Neural progenitor cell (in vitro differentiated cells): ENCODE data around the gene LIN7C. TPM values are rescaled to one million over a fixed set of nuclear protein-coding genes. Genes with fewer than 3 reads are reported as not detected.

Experiments used
- DNase-seq: peaks from one replicate; pipeline ENCODE4 v3.0.0-alpha.2; 2016; ENCODE audit warnings: low spot score
- H2AFZ ChIP-seq: fragments of 200-600 bp; sonication (generic); replicated peaks from 2 replicates; pipeline ENCODE4 v1.6.1; 2016; ENCODE audit warnings: antibody characterized with exemption
- H3F3A ChIP-seq: fragments of 200-600 bp; sonication (generic); 2 replicates; pipeline ENCODE4 v1.6.1; 2016; ENCODE audit warnings: antibody characterized with exemption, low read depth
- H3K27ac ChIP-seq: fragments of 200-600 bp; sonication (generic); 2 replicates; pipeline ENCODE4 v1.5.1; 2016; ENCODE audit warnings: mild to moderate bottlenecking
- H3K27me3 ChIP-seq: fragments of 200-600 bp; sonication (generic); 2 replicates; pipeline ENCODE4 v1.6.1; 2016; ENCODE audit warnings: mild to moderate bottlenecking, moderate library complexity
- H3K36me3 ChIP-seq: fragments of 200-600 bp; sonication (generic); 2 replicates; pipeline ENCODE4 v1.5.1; 2016
- H3K4me1 ChIP-seq: fragments of 200-600 bp; sonication (generic); 2 replicates; pipeline ENCODE4 v1.6.1; 2016; ENCODE audit warnings: mixed run types
- H3K4me2 ChIP-seq: fragments of 200-600 bp; sonication (generic); 2 replicates; pipeline ENCODE4 v1.6.1; 2016
- H3K4me3 ChIP-seq: fragments of 200-600 bp; sonication (generic); 2 replicates; pipeline ENCODE4 v1.5.1; 2016
- H3K79me2 ChIP-seq: fragments of 200-600 bp; sonication (generic); 2 replicates; pipeline ENCODE4 v1.6.1; 2016; ENCODE audit warnings: low read depth
- H3K9ac ChIP-seq: fragments of 200-600 bp; sonication (generic); 2 replicates; pipeline ENCODE4 v1.6.1; 2016
- H3K9me3 ChIP-seq: fragments of 200-600 bp; sonication (generic); 2 replicates; pipeline ENCODE4 v1.5.1; 2016; ENCODE audit warnings: low read depth
- H4K20me1 ChIP-seq: fragments of 200-600 bp; sonication (generic); 2 replicates; pipeline ENCODE4 v1.6.1; 2016; ENCODE audit warnings: low read depth
- H3K27ac Mint-ChIP-seq: 3 replicates; pipeline ENCODE4 v1.8.0; 2021; ENCODE audit warnings: mixed read lengths
- H3K27me3 Mint-ChIP-seq: 2 replicates; pipeline ENCODE4 v1.8.0; 2022; ENCODE audit warnings: low read depth, mild to moderate bottlenecking, inconsistent platforms, moderate library complexity, mixed read lengths; ENCODE audit not compliant: insufficient read depth
- H3K36me3 Mint-ChIP-seq: 3 replicates; pipeline ENCODE4 v1.8.0; 2021; ENCODE audit warnings: mixed read lengths
- H3K4me1 Mint-ChIP-seq: 3 replicates; pipeline ENCODE4 v1.8.0; 2021; ENCODE audit warnings: mixed read lengths
- H3K4me3 Mint-ChIP-seq: 3 replicates; pipeline ENCODE4 v1.8.0; 2021; ENCODE audit warnings: mild to moderate bottlenecking, moderate library complexity, mixed read lengths
- H3K9me3 Mint-ChIP-seq: 3 replicates; pipeline ENCODE4 v1.8.0; 2020; ENCODE audit warnings: mixed read lengths
- EZH2 ChIP-seq: fragments of 200-600 bp; sonication (generic); IDR thresholded peaks from 2 replicates; pipeline ENCODE4 v1.6.1; 2017; ENCODE audit warnings: antibody characterized with exemption, mild to moderate bottlenecking, moderate library complexity
- EZH2phosphoT487 ChIP-seq: fragments of 200-600 bp; sonication (generic); IDR thresholded peaks from 2 replicates; pipeline ENCODE4 v1.6.1; 2017; ENCODE audit warnings: antibody characterized with exemption
- total RNA-seq: library from RNA; depleted of rRNA; stranded (reverse); fragments of >200 nt; gene quantifications from 2 replicates; pipeline ENCODE4 v1.2.3, GENCODE V29; 2015; ENCODE audit warnings: low replicate concordance
- TF ChIP-seq, protein P1 (sequence below): fragments of 200-600 bp; sonication (generic); IDR thresholded peaks from 2 replicates; pipeline ENCODE4 v1.5.1; 2017; ENCODE audit warnings: antibody characterized with exemption, mild to moderate bottlenecking

Gene LIN7C
- total RNA-seq, 1 donor from 2014 or later: 82.1 TPM

DNA sequence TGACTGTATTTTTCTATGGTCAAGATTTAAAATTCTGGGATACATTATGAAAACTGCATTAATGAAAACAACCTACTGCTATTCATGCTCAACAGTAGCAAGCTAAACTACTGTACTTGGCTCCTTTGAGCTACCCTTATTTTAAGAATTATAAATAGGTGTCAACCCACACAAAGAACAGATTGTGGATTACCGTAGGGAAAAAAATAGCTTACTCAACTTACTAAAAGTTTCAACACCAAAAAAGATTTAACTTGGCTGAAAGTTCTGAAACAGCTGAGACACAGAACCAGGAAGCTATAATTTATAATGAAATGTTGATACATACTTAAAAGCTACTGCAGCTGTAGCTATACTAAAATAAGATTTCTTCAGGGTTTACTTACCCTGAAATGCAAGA, 10.1 kb downstream of the LIN7C start:
- Histone ChIP-seq H3K36me3 (peaks cover 43% of the 10 kb centered on the region), H2AFZ (no peak overlapping the region), H3K4me2 (no peak overlapping the region), H3K4me1 (no peaks in the 10 kb centered on the region), H3F3A (peaks cover 37% of the 10 kb centered on the region), H3K79me2 (peaks cover 31% of the 10 kb centered on the region), H3K27ac (no peak overlapping the region), H3K4me3 (no peak overlapping the region), H3K9ac (no peak overlapping the region), H3K9me3 (no peaks in the 10 kb centered on the region), H3K27me3 (no peaks in the 10 kb centered on the region), H4K20me1 (peaks cover 9% of the 10 kb centered on the region)
- Mint-ChIP-seq H3K36me3 (peaks cover 16% of the 10 kb centered on the region), H3K4me1 (no peaks in the 10 kb centered on the region), H3K27ac (no peak overlapping the region), H3K9me3 (no peaks in the 10 kb centered on the region), H3K4me3 (no peak overlapping the region), H3K27me3 (peaks cover 2% of the 10 kb centered on the region)
- TF ChIP-seq EZH2phosphoT487 (no peak), EZH2 (no peak)
- TF ChIP-seq, protein P1, sequence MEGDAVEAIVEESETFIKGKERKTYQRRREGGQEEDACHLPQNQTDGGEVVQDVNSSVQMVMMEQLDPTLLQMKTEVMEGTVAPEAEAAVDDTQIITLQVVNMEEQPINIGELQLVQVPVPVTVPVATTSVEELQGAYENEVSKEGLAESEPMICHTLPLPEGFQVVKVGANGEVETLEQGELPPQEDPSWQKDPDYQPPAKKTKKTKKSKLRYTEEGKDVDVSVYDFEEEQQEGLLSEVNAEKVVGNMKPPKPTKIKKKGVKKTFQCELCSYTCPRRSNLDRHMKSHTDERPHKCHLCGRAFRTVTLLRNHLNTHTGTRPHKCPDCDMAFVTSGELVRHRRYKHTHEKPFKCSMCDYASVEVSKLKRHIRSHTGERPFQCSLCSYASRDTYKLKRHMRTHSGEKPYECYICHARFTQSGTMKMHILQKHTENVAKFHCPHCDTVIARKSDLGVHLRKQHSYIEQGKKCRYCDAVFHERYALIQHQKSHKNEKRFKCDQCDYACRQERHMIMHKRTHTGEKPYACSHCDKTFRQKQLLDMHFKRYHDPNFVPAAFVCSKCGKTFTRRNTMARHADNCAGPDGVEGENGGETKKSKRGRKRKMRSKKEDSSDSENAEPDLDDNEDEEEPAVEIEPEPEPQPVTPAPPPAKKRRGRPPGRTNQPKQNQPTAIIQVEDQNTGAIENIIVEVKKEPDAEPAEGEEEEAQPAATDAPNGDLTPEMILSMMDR: no peak
- DNase-seq: no peak

DNA sequence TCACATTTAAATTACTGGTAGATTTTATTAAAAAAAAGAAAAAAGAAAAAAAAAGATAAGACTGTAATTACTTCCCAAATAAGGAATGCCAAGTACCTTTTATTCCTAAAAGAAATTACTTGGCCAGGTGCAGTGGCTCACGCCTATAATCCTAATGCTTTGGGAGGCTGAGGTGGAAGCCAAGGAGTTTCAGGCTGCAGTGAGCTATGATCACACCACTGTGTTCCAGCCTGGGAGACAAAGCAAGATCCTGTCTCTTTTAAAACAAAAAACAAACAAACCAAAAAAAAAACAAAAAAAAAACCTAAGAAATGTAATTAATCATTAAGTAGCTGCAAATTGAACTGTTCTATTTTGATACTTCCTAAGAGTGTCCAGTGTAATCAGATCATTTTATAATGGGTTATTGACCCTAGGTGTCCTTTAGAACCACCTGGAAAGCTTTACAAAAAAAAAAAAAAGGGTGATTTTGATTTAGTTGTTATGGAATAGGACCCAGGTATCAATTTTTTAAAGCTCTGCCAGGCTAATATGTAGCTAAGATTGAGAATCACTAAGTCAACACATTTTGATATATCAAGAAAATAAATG, 10.8 kb downstream of the LIN7C start:
- peaks cover 20% of the 10 kb centered on the region for H3K36me3 Mint-ChIP-seq
- H3K79me2 ChIP-seq: peaks cover 30% of the 10 kb centered on the region

DNA sequence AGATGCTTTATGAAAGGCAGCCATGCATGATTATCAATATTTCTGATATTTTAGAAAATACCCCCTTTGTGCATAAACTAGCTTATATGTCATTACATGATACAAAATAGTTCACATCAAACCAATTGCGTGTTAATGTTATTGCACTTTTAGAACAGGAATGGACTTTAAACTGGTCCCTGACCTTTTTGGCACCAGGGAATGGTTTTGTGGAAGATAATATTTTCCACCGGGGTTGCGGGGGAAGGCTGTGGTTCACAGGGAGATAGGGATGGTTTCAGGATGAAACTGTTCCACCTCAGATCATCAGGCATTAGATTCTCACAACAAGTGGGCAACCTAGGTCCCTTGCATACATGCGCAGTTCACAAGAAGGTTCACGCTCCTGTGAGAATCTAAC, 17.5 kb downstream of the LIN7C start:
- no peak overlapping the region for H3K27ac Mint-ChIP-seq
- peaks cover 5% of the 10 kb centered on the region for H3K27me3 Mint-ChIP-seq
- H3K36me3 Mint-ChIP-seq: peaks cover 23% of the 10 kb centered on the region

More for the DNA sequence above, 10.8 kb downstream of the LIN7C start:
- no peak overlapping the region for H3K9ac ChIP-seq
- Mint-ChIP-seq H3K4me3 (no peak overlapping the region), H3K27me3 (peaks cover 2% of the 10 kb centered on the region), H3K4me1 (no peaks in the 10 kb centered on the region), H3K9me3 (no peaks in the 10 kb centered on the region), H3K27ac (no peak overlapping the region)
- H3K4me1 ChIP-seq: no peaks in the 10 kb centered on the region
- H4K20me1 ChIP-seq: peaks cover 9% of the 10 kb centered on the region
- peaks cover 39% of the 10 kb centered on the region for H3K36me3 ChIP-seq
- no peaks in the 10 kb centered on the region for H3K27me3 ChIP-seq
- TF ChIP-seq EZH2: no peak
- TF ChIP-seq, protein P1: no peak
- no peak for TF ChIP-seq EZH2phosphoT487
- no peaks in the 10 kb centered on the region for H3K9me3 ChIP-seq
- H2AFZ ChIP-seq: no peak overlapping the region
- H3K4me3 ChIP-seq: no peak overlapping the region
- no peak overlapping the region for H3K4me2 ChIP-seq
- H3F3A ChIP-seq: peaks cover 32% of the 10 kb centered on the region
- no peak overlapping the region for H3K27ac ChIP-seq
- no peak for DNase-seq

DNA sequence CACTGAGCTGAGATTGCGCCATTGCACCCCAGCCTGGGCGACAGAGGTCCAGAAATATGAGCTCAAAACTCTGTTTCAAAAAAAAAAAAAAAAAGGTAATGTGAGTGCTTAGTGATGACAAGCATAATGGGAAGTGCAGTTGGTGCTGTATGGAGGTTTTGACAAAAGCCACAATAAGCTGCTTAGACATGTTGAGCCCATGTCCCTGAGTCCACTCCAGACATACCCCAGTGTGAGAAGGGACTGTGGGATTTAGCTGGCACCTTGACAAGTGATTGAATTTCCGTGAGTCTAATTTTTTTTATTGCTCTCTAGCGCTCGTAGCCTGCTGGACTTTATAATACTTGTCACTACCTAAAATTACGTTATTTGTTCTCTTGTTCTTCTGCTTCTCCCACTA, 18.9 kb downstream of the LIN7C start:
- TF ChIP-seq EZH2 (no peak), EZH2phosphoT487 (no peak)
- TF ChIP-seq, protein P1: no peak
- H3K4me2 ChIP-seq: no peak overlapping the region
- H3K4me3 Mint-ChIP-seq: no peak overlapping the region
- no peak overlapping the region for H3K4me3 ChIP-seq
- H3K27ac Mint-ChIP-seq: no peak overlapping the region
- H3K36me3 Mint-ChIP-seq: peaks cover 19% of the 10 kb centered on the region
- peaks cover 7% of the 10 kb centered on the region for H3K4me1 ChIP-seq
- no peaks in the 10 kb centered on the region for H3K9me3 ChIP-seq
- H3K27me3 ChIP-seq: no peaks in the 10 kb centered on the region
- no peak overlapping the region for H2AFZ ChIP-seq
- peaks cover 24% of the 10 kb centered on the region for H3F3A ChIP-seq
- no peak overlapping the region for H3K9ac ChIP-seq
- no peaks in the 10 kb centered on the region for H3K79me2 ChIP-seq
- H3K27me3 Mint-ChIP-seq: peaks cover 6% of the 10 kb centered on the region
- DNase-seq: no peak
- H3K9me3 Mint-ChIP-seq: peaks cover 3% of the 10 kb centered on the region
- H3K4me1 Mint-ChIP-seq: peaks cover 2% of the 10 kb centered on the region
- H4K20me1 ChIP-seq: no peaks in the 10 kb centered on the region
- H3K36me3 ChIP-seq: no peaks in the 10 kb centered on the region
- no peak overlapping the region for H3K27ac ChIP-seq

More for the DNA sequence above, 17.5 kb downstream of the LIN7C start:
- Histone ChIP-seq H3K4me1 (no peaks in the 10 kb centered on the region), H3K4me3 (no peak overlapping the region), H4K20me1 (no peaks in the 10 kb centered on the region), H3K27me3 (no peaks in the 10 kb centered on the region), H3K9me3 (no peaks in the 10 kb centered on the region), H3K9ac (no peak overlapping the region), H3K4me2 (no peak overlapping the region), H3F3A (peaks cover 16% of the 10 kb centered on the region), H3K27ac (no peak overlapping the region), H2AFZ (no peak overlapping the region), H3K79me2 (no peaks in the 10 kb centered on the region), H3K36me3 (no peaks in the 10 kb centered on the region)
- peaks cover 3% of the 10 kb centered on the region for H3K9me3 Mint-ChIP-seq
- TF ChIP-seq EZH2: no peak
- TF ChIP-seq EZH2phosphoT487: no peak
- peaks cover 2% of the 10 kb centered on the region for H3K4me1 Mint-ChIP-seq
- DNase-seq: no peak
- no peak overlapping the region for H3K4me3 Mint-ChIP-seq
